BJ (cell line): Measurements from ENCODE around the gene ARHGEF28. TPM values are rescaled to one million over a fixed set of nuclear protein-coding genes. Genes with fewer than 3 reads are reported as not detected.

Experiments used
- CTCF ChIA-PET: fragments of 350-600 bp; formaldehyde crosslinking; extraction: SDS; loops from one replicate; lab custom pipeline; 2021; ENCODE audit warnings: antibody characterized with exemption, inconsistent platforms; lab: Yijun Ruan, JAX
- POLR2A ChIA-PET: fragments of 300-600 bp; sonication (Branson Sonifier 250); formaldehyde crosslinking; extraction: SDS; loops from one replicate; lab custom pipeline; 2021; ENCODE audit warnings: antibody characterized with exemption; lab: Charles Lee
- DNase-seq: peaks from one replicate; pipeline ENCODE4 v3.0.0-alpha.2; 2011; ENCODE audit warnings: low read depth
- H3K27me3 ChIP-seq: 2 replicates; pipeline ENCODE4 v1.6.0; 2011; ENCODE audit warnings: low read length; ENCODE audit not compliant: control insufficient read depth, insufficient read depth
- H3K36me3 ChIP-seq: 2 replicates; pipeline ENCODE4 v1.5.1; 2011; ENCODE audit warnings: low read length; ENCODE audit not compliant: control insufficient read depth, insufficient read depth
- H3K4me3 ChIP-seq: 2 replicates; pipeline ENCODE4 v1.5.1; 2011; ENCODE audit warnings: low read depth, mild to moderate bottlenecking, control low read depth, low read length
- polyA plus RNA-seq: library from polyadenylated mRNA; depleted of rRNA; stranded (reverse); fragments of >200 nt; gene quantifications from 2 replicates; pipeline ENCODE4 v1.2.3, GENCODE V29; 2011
- TF ChIP-seq, protein P1 (sequence below): IDR thresholded peaks from 2 replicates; pipeline ENCODE4 v1.5.1; 2011; ENCODE audit warnings: low read depth, mild to moderate bottlenecking, control low read depth, inconsistent platforms, low read length, moderate library complexity; ENCODE audit not compliant: insufficient read depth

Gene ARHGEF28
- polyA plus RNA-seq, 1 experiment = 2.8 TPM

- Histone ChIP-seq H3K4me3 (no peak overlapping the region), H3K36me3 (no peaks in the 10 kb centered on the region), H3K27me3 (no peaks in the 10 kb centered on the region)
- TF ChIP-seq, protein P1, sequence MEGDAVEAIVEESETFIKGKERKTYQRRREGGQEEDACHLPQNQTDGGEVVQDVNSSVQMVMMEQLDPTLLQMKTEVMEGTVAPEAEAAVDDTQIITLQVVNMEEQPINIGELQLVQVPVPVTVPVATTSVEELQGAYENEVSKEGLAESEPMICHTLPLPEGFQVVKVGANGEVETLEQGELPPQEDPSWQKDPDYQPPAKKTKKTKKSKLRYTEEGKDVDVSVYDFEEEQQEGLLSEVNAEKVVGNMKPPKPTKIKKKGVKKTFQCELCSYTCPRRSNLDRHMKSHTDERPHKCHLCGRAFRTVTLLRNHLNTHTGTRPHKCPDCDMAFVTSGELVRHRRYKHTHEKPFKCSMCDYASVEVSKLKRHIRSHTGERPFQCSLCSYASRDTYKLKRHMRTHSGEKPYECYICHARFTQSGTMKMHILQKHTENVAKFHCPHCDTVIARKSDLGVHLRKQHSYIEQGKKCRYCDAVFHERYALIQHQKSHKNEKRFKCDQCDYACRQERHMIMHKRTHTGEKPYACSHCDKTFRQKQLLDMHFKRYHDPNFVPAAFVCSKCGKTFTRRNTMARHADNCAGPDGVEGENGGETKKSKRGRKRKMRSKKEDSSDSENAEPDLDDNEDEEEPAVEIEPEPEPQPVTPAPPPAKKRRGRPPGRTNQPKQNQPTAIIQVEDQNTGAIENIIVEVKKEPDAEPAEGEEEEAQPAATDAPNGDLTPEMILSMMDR = no peak
- POLR2A ChIA-PET = no interaction called here
- CTCF ChIA-PET = interaction anchor here (0.7 to 1.2 kb wide), 3 partner anchors 30 to 231 kb away, joined by 3 read pairs; no protein-coding TSS in a partner anchor
- DNase-seq = no peak
Observed at GRCh38 chr5:73822278-73822988, 196.4 kb downstream of the ARHGEF28 start.

- TF ChIP-seq, protein P1 = no peak
- no peak overlapping the region for H3K4me3 ChIP-seq
- ChIA-PET POLR2A (no interaction called here), CTCF (interaction anchor here (0.7 kb wide), 1 partner anchor 39 kb away, joined by 3 read pairs; no protein-coding TSS in a partner anchor)
- DNase-seq = no peak
- no peaks in the 10 kb centered on the region for H3K27me3 ChIP-seq
- no peaks in the 10 kb centered on the region for H3K36me3 ChIP-seq
Observed at GRCh38 chr5:73822989-73823339, 197.0 kb downstream of the ARHGEF28 start.

GRCh38 chr5:73823508-73823925, 197.5 kb downstream of the ARHGEF28 start:
- Histone ChIP-seq H3K4me3 (no peak overlapping the region), H3K36me3 (no peaks in the 10 kb centered on the region), H3K27me3 (no peaks in the 10 kb centered on the region)
- DNase-seq = peak; percentile 37
- ChIA-PET POLR2A (no interaction called here), CTCF (interaction anchor here (1.1 kb wide), 1 partner anchor 31 kb away, joined by 3 read pairs; no protein-coding TSS in a partner anchor)
- TF ChIP-seq, protein P1 = no peak

DNA sequence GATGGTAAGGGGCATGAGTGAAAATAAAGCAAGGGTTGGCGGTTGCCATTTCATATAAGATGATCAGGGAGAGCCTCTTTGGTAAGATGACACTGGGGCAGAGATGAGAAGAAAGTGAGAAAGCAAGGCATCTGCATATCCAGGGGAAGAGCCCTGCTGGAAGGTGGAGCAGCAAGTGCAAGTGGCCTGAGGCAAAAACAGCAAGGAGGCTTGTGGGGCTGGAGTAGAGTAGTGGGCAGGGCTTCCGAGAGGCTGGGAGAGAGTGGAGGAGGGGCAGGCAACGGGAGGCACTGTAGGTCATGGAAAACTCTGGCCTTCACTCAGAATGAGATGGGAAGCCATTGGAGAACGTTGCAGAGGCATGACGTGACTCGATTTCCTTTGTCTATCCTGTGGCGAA, 199.2 kb downstream of the ARHGEF28 start:
- DNase-seq = no peak
- POLR2A ChIA-PET = no interaction called here

DNA sequence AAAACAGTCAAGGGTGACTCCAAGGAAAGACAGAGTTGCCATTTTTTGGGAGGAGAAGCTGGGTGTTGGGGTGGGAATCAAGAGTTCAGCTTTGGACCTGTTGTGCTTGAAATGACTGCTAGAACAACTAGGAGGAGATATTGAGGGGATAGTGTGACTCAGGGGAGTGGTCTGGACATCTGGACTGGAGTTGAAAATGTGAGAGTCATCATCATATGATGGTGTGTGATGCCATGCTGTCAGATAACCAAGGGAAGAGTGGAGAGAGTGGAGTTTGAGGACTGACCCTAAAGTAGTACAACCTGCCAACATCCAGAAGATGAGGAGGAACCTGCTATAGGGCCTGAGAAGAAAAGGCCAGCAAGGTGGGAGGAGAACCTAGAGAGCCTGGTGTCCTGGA, 199.7 kb downstream of the ARHGEF28 start:
- ChIA-PET CTCF (interaction anchor here (0.9 kb wide), 1 partner anchor 130 kb away, joined by 3 read pairs; no protein-coding TSS in a partner anchor), POLR2A (no interaction called here)
- TF ChIP-seq, protein P1 = no peak
- H3K4me3 ChIP-seq = no peak overlapping the region
- H3K36me3 ChIP-seq = no peaks in the 10 kb centered on the region
- no peak for DNase-seq
- H3K27me3 ChIP-seq = no peaks in the 10 kb centered on the region

More for the DNA sequence above, 199.2 kb downstream of the ARHGEF28 start:
- TF ChIP-seq, protein P1 = no peak
- CTCF ChIA-PET = no interaction called here
- no peaks in the 10 kb centered on the region for H3K27me3 ChIP-seq
- H3K4me3 ChIP-seq = no peak overlapping the region
- H3K36me3 ChIP-seq = no peaks in the 10 kb centered on the region
